GM18511 (cell line): Measurements from ENCODE around the gene ZFX.
"Not testable (repeated sequence)": the region's sequence is repeated elsewhere in the genome, so short reads cannot be mapped to it uniquely, and the experiment has no call there.

Experiments
- ATAC-seq: cut with Tn5 transposase; IDR thresholded peaks from one replicate; pipeline ENCODE4 v1.9.1; 2021; ENCODE audit warnings: mild to moderate bottlenecking, moderate library complexity; ENCODE audit not compliant: unreplicated experiment

ZFX gene

GRCh38 chrX:24150898-24151297 lies 1.4 kb downstream of the ZFX start:
- ATAC-seq, result no peak

- ATAC-seq, result no peak
Measured at GRCh38 chrX:24151513-24151912, 2.0 kb downstream of the ZFX start.

DNA sequence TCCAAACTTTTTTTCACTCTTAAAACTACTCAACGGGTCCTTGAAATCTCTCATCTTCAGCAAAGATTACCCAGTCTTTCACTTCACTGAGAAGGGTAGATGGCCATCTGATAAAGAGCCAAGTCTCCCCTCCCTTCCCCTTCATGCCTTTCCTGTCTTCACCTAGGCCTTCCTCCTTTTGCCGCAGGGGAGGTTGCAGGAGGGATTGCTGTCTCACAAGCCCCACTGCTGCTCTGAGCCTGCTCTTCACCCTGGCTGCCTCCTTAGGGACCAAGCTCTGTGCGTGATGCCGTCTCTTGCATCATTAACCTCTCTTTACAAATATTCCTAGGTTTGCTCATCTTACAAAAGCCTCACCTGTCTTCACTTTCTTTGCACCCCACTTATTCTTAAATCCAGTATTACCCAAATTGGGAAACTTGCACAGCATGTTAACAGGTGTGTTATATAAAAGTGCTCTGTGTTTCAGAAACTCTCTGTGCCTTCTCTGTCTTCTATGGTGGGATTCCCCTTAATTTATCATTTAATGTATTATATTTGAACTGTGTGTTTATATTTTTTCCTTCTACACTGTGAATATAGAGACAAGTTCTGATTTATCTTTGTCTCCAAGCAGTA lies 3.8 kb downstream of the ZFX start:
- ATAC-seq, result no peak

GRCh38 chrX:24153796-24154189 lies 4.3 kb downstream of the ZFX start:
- ATAC-seq, result no peak

DNA sequence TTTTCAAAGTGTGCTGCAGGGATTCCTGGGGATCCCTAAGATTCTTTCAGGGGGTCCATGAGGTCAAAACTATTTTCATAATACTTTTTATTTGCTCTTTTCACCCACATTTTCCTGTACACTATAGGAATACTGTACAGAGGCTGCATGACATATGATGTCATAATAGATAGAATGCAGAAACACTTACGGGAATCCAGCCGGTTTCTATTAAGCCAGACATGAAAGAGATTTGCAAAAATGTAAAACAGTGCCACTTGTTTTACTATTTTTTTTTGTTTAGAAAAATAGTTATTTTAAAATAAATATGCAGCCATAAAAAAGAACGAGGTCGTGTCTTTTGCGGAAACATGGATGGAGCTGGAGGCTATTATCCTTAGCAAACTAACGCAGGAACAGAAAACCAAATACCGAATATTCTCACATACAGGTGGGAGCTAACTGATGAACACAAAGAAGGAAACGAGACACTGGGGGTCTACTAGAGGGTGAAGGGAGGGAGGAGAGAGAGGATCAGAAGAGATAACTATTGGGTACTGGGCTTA lies 5.0 kb downstream of the ZFX start:
- no peak for ATAC-seq

DNA sequence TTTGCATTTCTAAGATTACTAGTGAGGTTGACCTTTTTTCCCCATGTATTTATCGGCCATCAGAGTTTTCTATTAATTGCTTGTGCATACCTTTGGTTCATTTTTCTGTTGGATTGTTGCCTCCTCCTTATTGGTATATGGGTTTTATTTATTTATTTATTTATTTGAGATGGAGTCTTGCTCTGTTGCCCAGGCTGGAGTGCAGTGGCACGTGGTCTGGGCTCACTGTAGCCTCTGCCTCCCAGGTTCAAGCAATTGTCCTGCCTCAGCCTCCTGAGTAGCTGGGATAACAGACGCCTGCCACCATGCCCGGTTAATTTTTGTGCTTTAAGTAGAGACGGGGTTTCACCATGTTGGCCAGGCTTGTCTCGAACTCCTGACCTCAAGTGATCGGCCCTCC lies 6.2 kb downstream of the ZFX start:
- ATAC-seq, result not testable (repeated sequence)

DNA sequence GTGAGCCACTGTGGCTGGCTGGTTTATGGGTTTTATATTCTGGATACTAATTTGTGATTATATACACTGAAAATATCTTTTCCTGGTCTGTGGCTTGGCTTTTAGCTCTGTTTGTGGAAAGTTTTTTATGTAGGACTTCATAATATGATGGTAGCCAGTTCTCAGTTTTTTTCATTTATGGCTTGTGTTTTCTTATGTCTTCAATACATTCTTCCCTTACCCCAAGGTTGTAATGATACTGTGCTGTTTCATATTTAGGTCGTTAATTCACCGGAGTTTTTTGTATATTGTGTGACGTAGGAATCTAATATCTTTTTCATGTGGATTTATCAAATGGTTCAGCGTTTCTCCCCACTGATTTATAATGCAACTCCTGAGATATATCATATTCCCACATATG lies 6.6 kb downstream of the ZFX start:
- ATAC-seq, result no peak

DNA sequence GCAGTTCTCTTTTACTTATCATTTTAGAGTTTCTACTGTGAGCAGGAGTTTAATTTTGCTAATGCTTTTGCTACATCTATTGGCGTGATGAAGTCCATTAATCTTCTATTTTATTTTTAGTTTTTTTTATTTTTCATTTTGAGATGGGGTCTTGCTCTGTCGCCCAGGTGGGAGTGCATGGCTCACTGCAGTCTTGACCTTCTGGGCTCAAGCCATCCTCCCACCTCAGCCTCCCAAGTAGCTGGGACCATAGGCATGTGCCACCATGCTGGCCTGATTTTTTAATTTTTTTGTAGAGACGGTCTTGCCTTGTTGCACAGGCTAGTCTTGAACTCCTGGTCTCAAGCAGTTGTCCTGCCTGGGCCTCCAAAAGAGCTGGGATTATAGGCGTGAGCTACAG lies 9.4 kb downstream of the ZFX start:
- ATAC-seq, result no peak

DNA sequence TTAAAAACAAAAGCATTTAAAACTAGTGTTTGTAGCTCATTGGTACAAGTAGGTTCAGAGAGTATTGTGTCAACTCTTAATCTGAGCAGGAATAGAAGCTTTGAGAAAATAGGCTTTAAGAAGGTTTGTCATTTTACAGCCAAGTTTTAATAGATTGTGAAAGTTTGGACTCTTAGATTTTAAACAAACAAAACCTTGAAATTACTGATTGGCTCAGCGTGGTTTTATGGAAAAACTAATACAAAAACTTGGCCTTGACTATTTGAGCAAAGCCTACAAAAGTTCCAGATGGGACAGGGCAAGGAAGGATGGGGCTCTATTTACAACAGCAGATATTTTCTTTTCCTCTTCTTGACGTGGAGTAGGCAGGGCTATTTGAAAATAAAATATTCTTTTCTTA lies 16.5 kb downstream of the ZFX start:
- no peak for ATAC-seq

GRCh38 chrX:24167719-24168472 lies 18.4 kb downstream of the ZFX start:
- peak; percentile 52 for ATAC-seq

DNA sequence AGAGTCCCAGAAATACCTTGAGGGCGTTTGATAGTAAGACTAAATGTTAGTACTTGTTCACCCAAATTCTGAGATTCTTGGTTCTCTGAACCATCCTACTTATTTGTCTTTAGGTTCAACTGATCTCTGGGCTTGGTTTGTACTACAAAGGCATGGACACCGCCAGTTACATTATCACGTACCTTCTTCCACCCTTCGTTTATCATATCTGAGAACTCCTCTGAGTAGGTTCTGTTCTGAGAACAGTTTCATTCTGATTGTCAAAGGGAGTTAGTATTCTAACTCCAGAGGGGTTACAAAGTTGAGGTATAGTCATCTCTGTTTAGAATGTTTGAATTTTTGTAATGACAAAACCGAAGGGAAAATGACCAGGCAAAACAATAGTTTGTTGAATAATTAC lies 19.3 kb downstream of the ZFX start:
- peak; percentile 72 for ATAC-seq

- peak; percentile 82 for ATAC-seq
Measured at GRCh38 chrX:24169211-24169610, 19.7 kb downstream of the ZFX start.

GRCh38 chrX:24173115-24173847 lies 23.8 kb downstream of the ZFX start:
- ATAC-seq, result no peak

GRCh38 chrX:24175276-24175675 lies 25.7 kb downstream of the ZFX start:
- no peak for ATAC-seq

DNA sequence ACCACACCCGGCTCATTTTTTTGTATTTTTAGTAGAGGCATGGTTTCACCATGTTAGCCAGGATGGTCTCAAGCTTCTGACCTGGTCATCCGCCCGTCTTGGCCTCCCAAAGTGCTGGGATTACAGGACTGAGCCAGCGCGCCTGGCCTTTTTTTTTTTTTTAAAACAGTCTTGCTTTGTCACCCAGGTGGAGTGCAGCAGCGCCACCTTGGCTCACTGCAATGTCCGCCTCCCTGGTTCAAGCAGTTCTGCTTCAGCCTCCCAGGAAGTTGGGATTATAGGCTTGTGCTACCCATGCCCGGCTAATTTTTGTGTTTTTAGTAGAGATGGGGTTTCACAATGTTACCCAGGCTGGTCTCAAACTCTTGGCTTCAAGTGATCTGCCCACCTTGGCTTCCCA lies 28.9 kb downstream of the ZFX start:
- ATAC-seq, result no peak

GRCh38 chrX:24184018-24184417 lies 34.5 kb downstream of the ZFX start:
- no peak for ATAC-seq

DNA sequence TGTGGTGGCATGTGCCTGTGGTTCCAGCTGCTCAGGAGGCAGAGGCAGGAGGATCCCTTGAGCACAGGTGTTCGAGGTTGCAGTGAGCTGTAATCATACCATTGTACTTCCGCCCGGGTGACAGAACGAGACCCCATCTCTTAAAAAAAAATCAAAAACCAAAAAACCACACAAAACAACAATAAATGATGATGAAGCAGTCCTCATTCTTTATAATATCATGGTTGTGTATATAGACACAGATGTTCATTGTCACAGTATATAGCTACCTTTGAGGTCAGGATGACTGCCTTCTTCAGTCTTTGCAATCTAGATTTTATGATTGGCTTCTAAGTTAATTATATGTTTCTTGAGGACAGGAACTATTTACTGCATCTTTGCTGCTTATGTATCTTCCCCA lies 37.0 kb downstream of the ZFX start:
- ATAC-seq, result no peak

DNA sequence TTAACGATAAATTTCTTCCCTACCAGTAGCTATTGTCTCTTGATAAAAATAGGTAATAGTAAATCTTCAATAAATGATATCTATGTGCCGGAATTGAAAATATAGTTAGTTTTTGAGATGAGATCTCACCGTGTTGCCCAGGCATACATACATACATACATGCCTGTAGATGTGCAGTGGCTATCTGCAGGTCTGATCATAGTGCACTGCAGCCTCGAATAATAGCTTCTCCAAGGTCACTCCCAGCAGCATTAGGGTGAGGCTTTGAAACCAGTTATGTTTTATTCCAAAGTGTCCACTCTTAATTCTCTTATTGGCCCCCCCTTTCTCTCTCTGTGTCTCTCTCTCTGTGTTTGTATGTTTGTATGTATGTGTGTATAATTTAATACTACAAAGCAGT lies 37.5 kb downstream of the ZFX start:
- ATAC-seq, result no peak

GRCh38 chrX:24189490-24189889 lies 40.0 kb downstream of the ZFX start:
- ATAC-seq, result no peak

DNA sequence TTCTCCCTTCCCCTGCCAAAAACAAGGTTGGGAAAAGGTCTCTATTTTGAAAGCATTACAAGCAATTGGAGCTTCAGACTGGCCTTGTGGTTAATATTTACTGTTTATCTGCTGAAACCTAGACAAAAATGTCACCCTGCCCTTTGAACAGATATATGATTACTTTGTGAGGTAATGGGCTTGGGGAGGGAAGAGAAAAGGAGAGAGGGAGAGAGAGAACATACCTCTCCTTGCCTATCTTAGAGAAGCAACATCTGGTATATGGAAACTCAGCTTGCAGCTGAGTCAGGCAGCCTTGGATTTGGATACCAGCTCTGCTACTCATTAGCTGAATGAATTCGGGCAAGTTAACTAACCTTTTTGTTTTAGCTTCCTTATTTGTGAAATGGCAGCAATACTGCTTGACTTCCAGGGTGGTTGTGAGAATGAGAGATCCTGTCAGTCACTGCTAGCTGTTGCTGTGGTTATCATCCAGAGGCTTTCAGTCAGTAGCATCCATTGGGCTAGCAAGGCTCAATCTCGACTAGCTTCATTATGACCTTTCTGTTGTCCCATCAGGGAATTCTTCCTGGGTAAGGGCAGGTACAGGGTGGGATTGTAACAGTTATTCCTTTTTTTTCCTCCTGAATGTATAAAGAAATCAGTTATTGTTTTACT lies 41.1 kb downstream of the ZFX start:
- ATAC-seq, result no peak

DNA sequence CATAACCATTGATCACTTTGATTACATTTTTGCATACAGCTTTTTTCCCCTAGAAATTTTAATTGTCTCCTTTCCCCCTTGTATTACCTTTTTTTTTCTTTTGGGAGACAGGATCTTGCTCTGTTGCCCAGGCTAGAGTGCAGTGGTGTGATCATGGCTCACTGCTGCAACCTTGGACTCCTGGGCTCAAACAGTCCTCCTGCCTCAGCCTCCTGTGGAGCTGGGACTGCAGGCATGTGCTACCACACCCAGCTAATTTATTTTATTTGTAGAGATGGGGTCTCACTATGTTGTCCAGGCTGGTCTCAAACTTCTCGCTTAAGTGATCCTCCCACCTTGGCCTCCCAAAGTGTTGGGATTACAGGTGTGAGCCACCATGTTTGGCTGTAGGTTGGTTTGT lies 47.0 kb downstream of the ZFX start:
- ATAC-seq, result no peak
